SW480 (cell line): ENCODE data around the gene ESRRB.
A peak's percentile ranks its signal among the peaks of the same experiment; 100 is the strongest.
"Not testable (repeated sequence)": the region's sequence is repeated elsewhere in the genome, so short reads cannot be mapped to it uniquely, and the experiment has no call there.

Experiments used
- DNase-seq: peaks from one replicate; pipeline ENCODE4 v3.0.0-alpha.2; 2016; ENCODE audit warnings: low spot score

The ESRRB gene

DNA sequence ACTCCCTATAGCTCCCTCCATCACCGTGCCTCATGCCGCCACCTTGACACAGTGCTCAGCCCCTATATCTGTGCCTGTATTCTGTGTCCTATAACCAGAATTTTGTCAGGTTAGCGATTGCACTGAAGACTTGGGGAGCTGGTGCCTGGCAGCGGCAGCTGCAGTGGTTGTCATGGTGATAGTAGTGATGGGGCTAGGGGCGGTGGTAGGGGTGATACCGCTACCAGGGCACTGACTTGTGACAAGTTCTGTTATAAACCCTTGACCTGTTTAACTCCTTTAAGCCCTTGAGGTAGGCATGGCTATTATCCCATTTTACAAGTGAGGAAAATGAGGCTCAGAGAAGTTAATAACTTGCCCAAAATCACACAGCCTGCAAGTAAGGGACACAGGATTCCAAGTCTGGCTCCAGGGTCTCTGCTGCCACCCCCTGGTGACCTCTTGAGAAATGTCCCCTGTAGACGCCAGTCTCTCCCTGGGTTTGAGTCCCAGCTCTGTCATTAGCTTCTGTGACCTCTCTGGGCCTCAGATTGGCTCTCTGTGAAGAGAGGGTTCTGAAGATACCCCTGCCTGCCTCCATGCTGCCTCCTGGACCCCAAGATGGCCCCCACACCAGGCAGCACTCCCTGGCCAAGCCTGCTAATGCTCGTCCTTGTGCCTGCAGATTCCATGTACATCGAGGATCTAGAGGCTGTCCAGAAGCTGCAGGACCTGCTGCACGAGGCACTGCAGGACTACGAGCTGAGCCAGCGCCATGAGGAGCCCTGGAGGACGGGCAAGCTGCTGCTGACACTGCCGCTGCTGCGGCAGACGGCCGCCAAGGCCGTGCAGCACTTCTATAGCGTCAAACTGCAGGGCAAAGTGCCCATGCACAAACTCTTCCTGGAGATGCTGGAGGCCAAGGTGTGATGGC, 121.9 kb downstream of the ESRRB start:
- DNase-seq: no peak

DNA sequence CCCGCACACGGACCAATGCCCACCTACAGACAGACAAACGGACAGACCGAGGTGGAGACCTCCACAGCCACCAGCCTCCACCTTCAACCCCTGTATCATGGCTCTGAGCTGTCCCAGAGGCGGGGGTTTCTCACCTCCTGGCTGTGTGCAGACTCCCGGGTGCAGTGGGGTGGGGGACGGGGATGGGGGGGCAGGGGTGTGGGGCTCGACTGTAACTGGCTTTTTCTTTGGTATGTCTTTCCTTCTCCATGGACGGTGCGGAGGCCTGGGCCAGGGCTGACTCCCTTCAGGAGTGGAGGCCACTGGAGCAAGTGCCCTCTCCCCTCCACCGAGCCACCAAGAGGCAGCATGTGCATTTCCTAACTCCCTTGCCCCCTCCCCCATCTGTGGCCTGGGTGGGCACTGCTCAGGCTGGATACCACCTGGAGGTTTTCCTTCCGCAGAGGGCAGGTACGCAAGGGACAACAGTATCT, 122.6 kb downstream of the ESRRB start:
- DNase-seq: no peak

DNA sequence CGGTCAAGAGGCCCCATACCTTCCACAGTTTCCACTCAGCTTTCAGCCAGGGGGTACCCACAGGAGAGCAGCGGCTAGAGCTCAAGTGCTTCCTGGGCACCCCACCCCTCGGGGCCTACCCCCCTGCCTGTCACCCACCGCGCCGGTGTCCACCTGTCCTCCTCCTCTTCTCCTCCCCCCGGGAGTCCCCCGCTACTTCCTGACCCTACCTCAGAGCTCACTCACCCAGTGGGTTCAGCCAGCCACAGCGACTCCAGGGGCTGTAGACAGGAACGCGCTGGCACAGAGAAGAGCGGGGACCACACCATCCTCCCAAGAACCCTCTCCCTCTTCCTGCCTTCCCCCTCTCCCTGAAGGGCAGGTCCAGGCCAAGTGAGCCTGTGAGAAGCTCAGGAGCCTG, 123.0 kb downstream of the ESRRB start:
- no peak for DNase-seq

DNA sequence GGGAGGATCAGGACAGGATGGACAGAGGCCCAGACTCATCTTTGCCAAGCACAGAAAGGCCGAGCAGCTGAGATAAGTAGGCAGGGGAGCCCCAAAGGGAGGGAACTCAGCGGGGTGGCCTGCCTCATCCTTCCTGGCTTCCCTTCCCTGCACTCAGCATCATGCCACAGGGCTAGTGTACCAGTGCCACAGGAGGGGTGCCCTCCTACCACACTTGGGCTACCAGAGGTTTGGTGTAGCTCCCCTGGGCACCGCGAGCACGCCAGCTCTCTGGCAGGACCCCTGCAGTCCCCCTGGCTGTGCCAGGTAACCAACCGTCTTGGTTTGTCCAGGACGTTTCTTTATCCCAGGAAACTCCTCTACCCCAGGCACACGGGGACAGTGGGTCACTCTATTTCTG, 123.5 kb downstream of the ESRRB start:
- DNase-seq: no peak

DNA sequence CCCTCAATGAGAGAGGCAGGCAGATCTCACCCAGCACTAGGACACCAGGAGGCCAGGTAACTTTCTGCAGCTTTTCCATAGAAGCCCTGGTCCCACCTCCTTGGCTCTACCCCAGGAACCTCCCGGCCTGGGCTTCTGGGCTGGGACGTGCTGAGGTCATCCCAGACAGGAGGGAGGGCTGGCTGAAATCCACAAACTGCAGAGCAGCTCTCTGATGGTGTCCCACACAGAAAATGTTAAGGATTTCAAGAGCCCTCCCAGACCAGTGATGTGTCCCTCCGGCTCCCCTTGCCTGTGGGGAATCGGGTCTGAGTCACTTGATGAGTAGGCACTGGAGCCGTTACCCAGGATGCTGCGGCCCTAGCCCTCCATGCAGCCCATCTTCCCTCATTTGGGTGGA, 124.1 kb downstream of the ESRRB start:
- DNase-seq: no peak

DNA sequence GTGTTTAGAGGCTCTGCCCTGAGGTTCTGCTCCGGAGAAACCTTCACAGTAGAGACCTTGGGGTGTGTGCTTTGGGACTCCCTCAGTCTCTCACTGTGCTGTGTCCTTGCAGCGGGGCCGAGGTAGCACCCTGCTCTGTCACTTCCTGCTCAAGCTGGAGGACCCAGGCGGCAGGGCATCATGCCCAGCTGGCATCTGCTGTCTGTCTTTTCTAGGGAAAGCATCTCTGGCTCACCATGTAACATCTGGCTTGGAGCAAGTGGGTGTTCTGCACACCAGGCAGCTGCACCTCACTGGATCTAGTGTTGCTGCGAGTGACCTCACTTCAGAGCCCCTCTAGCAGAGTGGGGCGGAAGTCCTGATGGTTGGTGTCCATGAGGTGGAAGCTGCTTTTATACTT, 124.5 kb downstream of the ESRRB start:
- DNase-seq: no peak

DNA sequence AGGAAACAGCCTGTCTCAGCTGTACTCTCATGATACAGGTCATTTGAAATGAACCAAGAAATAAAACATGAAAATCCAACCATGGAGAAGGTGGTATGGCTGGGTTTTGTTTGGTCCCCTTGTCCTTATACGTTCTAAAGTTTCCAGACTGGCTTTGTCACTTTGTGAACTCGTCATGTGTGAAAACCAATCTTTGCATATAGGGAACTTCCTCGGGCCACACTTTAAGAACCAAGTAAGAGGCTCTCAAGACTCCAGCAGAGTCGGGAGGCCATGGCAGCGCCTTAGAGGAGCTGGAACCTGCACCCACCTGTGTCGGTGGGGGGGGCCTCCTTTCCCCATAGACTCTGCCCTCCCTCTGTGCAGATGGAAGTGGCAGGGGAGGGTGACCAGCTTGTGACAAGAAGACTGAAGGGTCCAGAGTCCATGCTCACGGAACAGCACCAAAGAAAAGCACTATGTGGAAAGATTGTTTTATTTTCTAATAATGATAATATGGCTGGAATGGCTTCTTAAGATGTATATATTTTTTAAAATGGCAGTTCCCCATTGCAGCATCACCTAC, 125.3 kb downstream of the ESRRB start:
- no peak for DNase-seq

DNA sequence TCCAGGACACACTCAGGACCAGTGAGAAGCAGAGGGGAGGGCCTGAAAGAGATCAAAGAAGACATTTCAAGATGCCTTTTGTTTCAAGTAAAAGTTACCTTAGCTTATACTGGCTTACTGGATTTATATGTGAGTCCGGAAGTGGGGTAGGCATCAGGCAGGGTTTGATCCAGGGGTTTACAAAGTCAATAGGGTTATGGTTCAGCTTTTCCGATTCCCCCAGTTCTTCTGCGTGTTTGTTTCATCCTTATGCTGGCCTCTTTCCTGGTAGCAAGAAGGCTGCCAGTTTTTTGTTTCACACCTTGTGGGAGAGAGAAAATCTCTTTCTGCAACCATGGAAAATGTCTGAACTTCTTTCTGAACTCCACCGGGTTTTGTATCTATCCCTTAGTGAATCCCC, 126.3 kb downstream of the ESRRB start:
- no peak for DNase-seq

DNA sequence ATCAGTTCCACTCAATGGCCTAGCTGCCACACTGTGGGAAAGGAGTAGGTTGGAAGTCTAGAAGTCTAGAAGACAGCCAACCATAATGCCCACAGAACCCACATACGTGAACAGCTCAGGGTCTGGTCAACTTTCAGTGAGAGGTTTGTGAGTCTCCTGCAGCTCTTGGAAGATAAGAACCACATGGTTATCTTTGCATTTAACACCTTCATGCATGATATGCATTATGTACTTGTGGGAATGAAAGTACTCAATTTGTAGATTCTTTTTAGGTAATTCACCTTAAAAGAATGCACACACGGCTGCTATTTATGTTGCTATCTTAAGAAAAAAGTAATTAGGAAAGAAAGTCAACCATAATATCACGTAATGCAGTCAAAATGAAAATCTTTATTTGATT, 126.7 kb downstream of the ESRRB start:
- no peak for DNase-seq

DNA sequence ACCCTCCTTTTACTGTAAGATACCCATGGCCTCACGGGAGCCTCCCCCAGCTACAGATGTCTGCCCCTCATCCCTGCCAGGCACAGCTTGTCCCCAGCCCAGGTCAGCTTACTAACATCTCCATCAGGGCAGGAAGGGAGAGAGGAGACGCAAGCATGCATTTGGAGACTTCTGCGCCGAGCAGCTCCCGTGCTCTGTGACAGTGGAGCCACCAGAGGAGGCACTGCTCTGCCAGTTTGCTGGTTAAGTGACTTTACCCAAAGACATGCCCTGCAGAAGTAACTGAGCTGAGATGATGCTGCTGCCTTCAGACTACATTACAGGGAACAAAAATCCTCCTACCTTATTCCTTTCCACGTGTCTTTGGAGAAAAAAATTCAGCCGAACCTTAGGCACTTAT, 133.4 kb downstream of the ESRRB start:
- no peak for DNase-seq

DNA sequence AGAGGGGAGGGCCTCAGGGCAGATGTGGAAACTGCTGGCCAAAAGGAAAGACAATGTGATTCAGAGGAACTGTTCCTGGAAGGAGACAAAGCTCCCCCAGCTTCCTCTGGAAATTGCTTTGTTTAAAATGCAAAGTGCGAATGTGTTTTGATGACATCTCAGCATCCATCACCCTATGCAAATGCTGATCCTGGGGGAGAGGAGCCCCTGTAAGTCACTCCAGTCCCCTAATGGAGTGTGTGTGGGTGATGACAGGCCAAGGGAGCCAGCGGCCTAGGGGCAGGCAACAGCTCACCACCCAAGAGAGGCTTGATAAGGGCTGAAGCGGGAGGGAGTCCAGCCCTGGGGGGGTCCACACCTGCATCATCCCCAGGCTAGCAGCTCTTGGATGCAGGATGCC, 134.2 kb downstream of the ESRRB start:
- DNase-seq: no peak

DNA sequence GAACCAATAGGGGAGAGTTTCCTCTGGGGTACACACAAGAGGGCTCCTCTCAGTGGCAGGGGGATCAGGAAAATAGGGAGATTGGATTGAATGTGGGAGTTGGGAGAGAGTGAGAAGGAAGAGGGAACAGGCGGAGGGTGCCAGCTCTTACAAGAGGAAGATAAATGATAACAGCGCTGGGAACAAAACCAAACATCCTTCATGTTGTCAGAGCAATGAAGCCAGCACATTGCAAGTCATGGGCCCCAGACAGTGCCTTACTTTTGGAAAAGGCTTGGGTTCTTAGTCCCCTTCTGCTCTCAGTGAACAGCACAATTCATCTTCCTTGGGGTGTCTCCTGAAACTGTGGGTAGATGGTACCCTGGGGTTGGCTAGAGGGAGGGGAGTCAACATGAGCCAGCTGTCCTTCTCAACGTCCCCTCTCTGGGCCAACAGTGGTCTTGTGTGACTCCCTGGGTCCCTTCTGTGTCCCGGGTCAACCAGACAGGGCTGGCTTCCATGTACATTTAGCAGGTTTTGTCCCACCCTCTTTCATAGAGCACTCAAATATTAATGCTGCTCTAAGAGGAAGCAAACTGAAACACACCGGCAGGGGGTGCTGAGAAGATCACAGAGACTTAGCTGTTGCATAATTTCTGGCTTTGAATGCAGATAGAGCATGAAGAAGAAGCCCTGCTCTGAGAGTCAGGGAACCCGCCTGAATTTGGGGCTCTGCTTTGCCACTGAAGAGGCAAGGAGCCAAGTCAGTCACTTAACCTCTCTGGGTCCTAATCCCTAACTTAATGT, 138.5 kb downstream of the ESRRB start:
- peak; percentile 5 for DNase-seq

DNA sequence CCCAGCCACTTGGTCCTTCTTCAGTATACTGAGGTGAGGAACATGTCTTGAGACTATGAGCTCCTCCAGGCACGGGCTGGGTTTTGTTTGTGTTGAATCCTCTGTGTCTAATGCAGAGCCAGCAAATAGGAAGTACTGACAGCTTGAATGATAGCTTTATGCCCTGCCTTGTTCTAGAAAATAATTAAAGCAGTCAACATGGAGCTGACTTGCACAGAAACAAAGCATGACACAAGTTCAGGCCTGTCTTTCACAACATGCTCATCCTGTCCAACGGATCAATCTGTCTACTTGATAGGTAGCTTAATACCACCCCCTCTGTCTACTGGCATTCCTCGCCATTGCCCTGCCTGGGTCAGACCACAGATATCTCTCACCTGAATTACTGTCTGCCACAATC, 140.9 kb downstream of the ESRRB start:
- no peak for DNase-seq

DNA sequence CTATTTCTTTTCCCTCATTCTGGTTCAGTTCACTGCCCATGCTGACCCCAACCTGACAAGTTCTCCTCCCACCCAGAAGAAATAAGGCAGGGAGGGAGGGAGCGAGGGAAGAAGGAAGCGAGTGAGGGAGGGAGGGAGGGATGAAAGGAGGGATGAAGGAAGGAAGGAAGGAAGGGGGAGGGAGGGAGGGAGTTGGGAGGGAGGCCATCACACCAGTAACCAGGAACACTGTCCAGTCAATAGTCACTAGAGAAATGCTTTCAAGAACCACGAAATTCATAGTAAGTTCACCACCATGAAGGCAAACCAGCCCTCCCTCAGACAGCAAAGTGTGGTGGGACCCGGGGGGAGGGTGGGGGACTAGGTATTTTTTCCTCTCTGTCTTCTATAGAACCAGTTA, 142.4 kb downstream of the ESRRB start:
- no peak for DNase-seq

DNA sequence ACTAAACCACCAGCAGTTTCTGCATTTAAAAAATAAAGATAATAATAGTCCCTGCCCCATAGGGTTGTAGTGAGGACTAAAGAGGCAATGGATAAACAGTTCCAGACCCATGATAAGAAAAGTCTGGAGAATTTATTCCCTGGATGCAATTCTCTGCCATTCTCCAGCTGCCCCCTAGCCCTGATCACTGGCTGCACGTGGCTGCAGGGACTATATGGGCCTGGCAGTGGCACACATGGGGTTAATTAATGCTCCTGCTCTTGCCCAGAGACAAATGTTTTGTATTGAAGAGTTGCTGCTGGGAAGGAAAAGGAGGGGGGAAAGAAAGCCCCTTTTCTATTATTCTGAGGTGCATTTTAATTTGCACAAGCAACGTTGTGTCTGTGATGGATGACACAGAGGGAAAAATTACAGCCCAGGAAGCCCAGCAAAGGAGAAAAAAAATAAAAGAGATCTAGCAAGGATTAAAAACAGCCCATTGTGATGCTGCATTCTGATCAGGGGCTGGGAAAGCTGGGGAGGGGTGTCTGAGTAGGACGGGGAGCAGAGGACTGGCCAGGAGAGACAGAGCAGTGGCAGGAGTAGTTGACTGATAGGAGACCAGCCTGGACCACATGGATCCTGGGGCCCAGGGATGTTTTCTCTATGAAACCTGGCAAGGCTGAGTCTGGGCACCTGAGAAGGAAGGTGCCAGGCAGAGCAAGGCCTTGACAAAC, 149.3 kb downstream of the ESRRB start:
- no peak for DNase-seq

DNA sequence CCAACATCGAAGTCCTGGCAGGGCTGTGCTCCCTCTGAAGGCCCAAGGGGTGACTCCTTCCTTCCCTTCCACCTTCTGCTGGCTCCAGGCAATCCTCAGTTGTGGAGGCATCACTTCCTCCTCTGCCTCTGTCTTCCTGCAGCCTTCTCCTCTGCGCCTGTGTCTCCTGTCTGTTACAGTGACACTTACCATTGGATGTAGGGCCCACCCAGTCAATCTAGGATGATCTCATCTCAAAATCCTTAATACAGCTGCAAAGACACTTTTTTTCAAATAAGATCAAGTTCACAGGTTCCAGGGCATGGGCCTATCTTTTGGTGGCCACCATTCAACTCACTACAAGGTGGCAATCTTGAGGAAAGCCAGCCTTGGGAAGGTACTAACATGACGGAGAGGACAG, 155.1 kb downstream of the ESRRB start:
- no peak for DNase-seq

DNA sequence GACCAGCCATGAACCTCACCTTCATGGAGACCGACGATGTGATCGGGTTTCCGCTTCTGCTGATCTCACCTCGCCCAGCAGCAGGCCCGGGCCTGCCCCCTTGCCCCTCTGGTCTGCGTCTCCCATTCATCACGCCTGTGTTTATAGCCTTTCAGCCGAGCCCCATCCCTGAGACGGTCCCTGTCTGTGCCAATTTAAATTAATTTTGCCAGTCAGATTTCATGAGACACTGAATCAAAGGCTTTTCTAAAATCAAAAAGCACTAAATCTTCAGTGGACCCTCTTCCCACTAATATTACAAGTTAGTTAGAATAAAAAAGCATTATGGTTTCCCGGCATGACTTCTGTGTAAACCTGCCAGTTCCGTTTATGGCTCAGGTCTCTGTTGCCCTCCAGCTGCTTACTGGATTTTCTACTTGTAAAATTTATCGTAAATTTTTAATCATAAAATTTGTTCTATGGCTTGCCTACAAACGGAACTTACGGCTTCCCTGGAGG, 155.9 kb downstream of the ESRRB start:
- no peak for DNase-seq

DNA sequence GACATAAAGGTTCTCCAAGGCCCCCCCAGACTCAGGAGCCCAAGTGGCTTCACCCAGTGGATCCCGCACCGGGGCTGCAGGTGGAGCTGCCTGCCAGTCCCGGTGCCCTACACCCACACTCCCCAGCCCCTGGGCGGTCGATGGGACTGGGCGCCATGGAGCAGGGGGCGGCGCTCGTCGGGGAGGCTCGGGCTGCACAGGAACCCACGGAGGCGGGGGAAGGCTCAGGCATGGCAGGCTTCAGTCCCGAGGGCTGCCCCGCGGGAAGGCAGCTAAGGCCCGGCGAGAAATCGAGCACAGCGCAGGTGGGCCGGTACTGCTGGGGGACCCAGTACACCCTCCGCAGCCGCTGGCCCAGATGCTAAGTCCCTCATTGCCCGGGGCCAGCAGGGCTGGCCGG, 160.7 kb downstream of the ESRRB start:
- not testable (repeated sequence) for DNase-seq

DNA sequence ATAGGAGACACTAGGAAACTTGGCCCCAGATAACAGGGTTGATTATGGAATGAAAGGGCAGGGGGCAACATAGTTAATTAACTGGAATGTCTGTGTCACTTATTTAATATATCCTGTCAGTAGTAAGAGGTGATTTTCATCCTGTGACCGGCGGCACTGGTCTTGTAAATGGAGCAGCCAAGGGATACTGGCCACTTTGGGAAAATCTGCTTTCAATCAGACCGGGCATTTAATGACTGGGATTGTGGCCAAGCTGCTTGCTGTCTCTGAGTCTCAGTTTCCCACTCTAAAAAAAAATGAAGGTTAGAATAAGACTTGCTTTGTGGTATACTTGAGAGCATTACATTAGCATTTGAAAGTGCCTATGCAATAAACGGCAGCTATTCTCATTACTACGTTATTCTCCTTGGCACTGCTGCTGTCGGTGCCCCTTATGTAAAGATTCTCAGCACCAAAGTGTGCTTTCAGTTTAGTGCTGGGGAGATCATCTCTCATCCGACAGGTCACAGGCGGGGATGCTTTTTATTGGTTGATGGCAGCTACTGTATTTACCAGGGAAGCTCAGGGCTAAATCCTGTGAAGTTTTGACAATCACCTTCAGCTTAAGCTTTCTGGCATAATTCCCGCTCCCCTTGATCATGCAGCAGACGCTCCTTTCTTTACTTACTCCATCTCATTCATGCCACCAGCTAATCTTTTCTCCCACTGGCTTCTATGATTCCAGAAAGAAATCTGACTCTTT, 162.1 kb downstream of the ESRRB start:
- DNase-seq: no peak

DNA sequence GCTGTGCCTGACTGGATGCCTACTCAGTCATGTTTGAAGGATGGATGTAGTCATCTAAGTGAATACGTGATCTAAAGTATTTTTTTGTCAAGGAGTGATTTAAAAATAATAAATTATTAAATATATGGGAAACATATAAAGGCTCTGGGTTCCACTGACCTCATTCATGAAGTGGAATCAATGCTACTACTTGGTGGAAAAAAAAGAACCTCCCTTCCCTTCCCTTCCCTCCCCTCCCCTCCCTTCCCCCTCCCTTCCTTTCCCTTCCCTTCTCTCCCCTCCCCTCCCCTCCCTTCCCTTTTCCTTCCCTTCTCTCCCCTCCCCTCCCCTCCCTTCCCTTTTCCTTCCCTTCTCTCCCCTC, 162.7 kb downstream of the ESRRB start:
- no peak for DNase-seq

DNA sequence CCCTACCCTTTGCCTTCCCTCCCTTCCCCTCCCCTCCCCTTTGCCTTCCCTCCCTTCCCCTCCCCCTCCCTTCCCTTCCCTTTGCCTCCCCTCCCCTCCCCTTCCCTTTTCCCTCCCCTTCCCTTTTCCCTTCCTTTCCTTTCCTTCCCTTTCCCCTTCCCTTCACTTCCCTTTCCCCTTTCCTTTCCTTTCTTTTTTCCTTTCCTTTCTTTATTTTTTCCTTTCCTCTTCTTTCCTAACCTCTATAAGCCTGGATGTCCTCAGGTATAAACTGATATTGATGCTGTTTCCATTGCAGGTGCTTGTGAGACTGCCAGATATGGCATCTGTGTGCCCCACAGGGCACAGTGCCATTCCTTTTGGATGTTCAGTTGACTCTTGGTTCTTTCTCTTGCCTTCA, 163.2 kb downstream of the ESRRB start:
- no peak for DNase-seq
